Measurements from ENCODE around the gene EDNRA.
A peak's percentile ranks its signal among the peaks of the same experiment; 100 is the strongest.

EDNRA gene

DNA sequence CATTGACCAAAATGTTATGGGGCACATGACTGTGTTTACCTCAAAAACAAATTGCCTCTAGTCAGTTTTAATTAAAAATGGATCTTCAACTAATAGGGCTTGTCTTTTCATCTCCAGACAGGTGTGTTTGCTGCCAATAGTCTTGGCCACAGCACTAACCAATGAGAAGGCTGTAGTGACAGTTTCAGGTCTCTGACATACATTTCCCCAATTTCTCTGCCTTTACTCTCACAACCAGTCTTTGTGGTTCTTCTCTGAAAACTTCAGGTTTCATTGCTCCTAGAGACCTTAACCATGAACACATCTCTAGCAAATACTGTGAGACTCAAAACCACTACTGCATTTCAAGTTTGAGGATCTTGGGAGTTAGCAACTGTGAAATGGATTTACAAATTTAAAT is 3.5 kb upstream of the EDNRA start:
- Histone ChIP-seq H3K27ac (no peak overlapping the region), H3K4me1 (ENCODE audit: low read depth, poor library complexity, severe bottlenecking) (peaks cover 25% of the 10 kb centered on the region), H3K9ac (no peak overlapping the region), H3K27me3 (ENCODE audit: insufficient read depth, low read depth) (no peaks in the 10 kb centered on the region), H3K36me3 (ENCODE audit: insufficient read depth) (no peaks in the 10 kb centered on the region), H2AFZ (ENCODE audit: low read depth) (no peak overlapping the region), H3K4me2 (peak overlapping the region; percentile 30), H4K20me1 (ENCODE audit: insufficient read depth) (no peaks in the 10 kb centered on the region), H3K4me3 (IDR thresholded peaks at IDR 0.05; ENCODE audit: insufficient read depth, low read depth, low read length) (no peak overlapping the region), H3K79me2 (ENCODE audit: insufficient read depth, low read depth) (no peaks in the 10 kb centered on the region)
- TF ChIP-seq, protein P1, sequence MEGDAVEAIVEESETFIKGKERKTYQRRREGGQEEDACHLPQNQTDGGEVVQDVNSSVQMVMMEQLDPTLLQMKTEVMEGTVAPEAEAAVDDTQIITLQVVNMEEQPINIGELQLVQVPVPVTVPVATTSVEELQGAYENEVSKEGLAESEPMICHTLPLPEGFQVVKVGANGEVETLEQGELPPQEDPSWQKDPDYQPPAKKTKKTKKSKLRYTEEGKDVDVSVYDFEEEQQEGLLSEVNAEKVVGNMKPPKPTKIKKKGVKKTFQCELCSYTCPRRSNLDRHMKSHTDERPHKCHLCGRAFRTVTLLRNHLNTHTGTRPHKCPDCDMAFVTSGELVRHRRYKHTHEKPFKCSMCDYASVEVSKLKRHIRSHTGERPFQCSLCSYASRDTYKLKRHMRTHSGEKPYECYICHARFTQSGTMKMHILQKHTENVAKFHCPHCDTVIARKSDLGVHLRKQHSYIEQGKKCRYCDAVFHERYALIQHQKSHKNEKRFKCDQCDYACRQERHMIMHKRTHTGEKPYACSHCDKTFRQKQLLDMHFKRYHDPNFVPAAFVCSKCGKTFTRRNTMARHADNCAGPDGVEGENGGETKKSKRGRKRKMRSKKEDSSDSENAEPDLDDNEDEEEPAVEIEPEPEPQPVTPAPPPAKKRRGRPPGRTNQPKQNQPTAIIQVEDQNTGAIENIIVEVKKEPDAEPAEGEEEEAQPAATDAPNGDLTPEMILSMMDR (conservative IDR thresholded peaks at IDR 0.05; ENCODE audit: low read depth, low read length) = no peak

DNA sequence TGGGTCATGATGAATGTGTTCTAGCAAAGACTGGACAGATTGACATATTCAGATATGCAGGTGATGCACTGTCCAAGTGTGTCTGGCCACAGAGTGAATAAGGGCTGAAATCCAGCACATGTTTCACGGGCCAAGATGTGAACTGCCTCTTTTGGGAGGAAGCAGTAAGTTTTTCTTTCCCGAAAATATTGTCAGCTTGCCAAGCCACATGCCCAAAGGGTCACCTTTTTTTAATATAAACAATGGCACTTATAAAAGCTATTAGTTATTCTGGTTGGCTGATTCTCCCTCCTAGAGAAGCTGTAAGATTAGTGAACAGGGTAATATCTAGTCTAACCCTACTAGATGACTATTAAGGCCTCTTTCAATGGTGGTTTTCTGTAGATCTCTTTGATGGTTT is 1.5 kb upstream of the EDNRA start:
- TF ChIP-seq, protein P1 (conservative IDR thresholded peaks at IDR 0.05; ENCODE audit: low read depth, low read length) = no peak
- H3K4me1 ChIP-seq (ENCODE audit: low read depth, poor library complexity, severe bottlenecking) = peaks cover 25% of the 10 kb centered on the region
- no peak overlapping the region for H3K4me2 ChIP-seq

DNA sequence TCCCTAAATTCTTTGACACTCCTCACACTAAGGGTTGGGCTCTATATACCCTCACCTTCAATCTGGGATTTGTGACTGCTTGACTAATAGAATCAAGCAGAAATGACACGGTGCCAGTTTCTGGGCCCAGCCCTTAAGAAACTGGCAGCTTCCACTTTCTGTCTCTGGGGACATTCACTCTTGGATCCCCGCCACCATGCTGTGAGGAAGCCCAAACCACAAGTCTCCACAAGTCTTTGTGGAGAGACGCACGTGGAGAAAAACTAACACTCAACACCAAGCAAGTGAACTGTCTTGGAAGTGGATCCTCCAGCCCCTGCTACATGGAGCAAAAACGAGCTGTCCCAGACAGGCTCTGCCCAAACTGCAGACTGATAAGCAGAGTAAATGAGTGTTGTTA is 1.1 kb upstream of the EDNRA start:
- no peak overlapping the region for H3K4me3 ChIP-seq (IDR thresholded peaks at IDR 0.05; ENCODE audit: insufficient read depth, low read depth, low read length)
- no peak overlapping the region for H3K4me2 ChIP-seq
- H3K9ac ChIP-seq = no peak overlapping the region
- TF ChIP-seq, protein P1 (conservative IDR thresholded peaks at IDR 0.05; ENCODE audit: low read depth, low read length) = no peak
- peaks cover 25% of the 10 kb centered on the region for H3K4me1 ChIP-seq (ENCODE audit: low read depth, poor library complexity, severe bottlenecking)
- H3K79me2 ChIP-seq (ENCODE audit: insufficient read depth, low read depth) = no peaks in the 10 kb centered on the region
- H3K36me3 ChIP-seq (ENCODE audit: insufficient read depth) = no peaks in the 10 kb centered on the region
- no peak overlapping the region for H2AFZ ChIP-seq (ENCODE audit: low read depth)
- H3K27ac ChIP-seq = no peak overlapping the region
- no peaks in the 10 kb centered on the region for H3K27me3 ChIP-seq (ENCODE audit: insufficient read depth, low read depth)
- H4K20me1 ChIP-seq (ENCODE audit: insufficient read depth) = no peaks in the 10 kb centered on the region

More for the DNA sequence above, 1.5 kb upstream of the EDNRA start:
- H2AFZ ChIP-seq (ENCODE audit: low read depth) = no peak overlapping the region
- no peaks in the 10 kb centered on the region for H3K79me2 ChIP-seq (ENCODE audit: insufficient read depth, low read depth)
- H3K27me3 ChIP-seq (ENCODE audit: insufficient read depth, low read depth) = no peaks in the 10 kb centered on the region
- no peaks in the 10 kb centered on the region for H4K20me1 ChIP-seq (ENCODE audit: insufficient read depth)
- H3K36me3 ChIP-seq (ENCODE audit: insufficient read depth) = no peaks in the 10 kb centered on the region
- no peak overlapping the region for H3K27ac ChIP-seq
- no peak overlapping the region for H3K9ac ChIP-seq
- no peak overlapping the region for H3K4me3 ChIP-seq (IDR thresholded peaks at IDR 0.05; ENCODE audit: insufficient read depth, low read depth, low read length)

DNA sequence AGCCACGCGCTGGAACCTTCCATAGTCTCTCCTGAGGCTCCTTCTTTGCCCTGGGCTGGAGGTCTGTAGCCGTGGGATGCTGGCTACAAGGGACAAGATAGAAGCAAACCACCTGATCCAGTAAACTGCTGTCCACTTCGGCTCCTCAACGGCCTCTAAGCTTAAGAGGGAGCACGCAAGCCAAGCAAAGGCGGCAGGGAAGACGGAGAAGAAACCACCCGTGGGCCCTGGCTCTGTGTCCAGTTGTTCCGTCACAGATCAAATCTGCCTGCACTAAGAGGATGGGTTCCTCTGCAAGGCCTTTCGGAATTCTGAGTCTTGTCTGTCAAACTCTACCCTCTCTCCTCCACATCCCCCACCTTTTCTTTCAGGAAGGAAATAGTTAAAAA is 401 bp upstream of the EDNRA start:
- no peaks in the 10 kb centered on the region for H3K27me3 ChIP-seq (ENCODE audit: insufficient read depth, low read depth)
- no peaks in the 10 kb centered on the region for H4K20me1 ChIP-seq (ENCODE audit: insufficient read depth)
- no peak overlapping the region for H2AFZ ChIP-seq (ENCODE audit: low read depth)
- H3K27ac ChIP-seq = no peak overlapping the region
- H3K36me3 ChIP-seq (ENCODE audit: insufficient read depth) = no peaks in the 10 kb centered on the region
- no peak overlapping the region for H3K4me2 ChIP-seq
- H3K79me2 ChIP-seq (ENCODE audit: insufficient read depth, low read depth) = no peaks in the 10 kb centered on the region
- H3K4me3 ChIP-seq (IDR thresholded peaks at IDR 0.05; ENCODE audit: insufficient read depth, low read depth, low read length) = no peak overlapping the region
- TF ChIP-seq, protein P1 (conservative IDR thresholded peaks at IDR 0.05; ENCODE audit: low read depth, low read length) = no peak
- peaks cover 25% of the 10 kb centered on the region for H3K4me1 ChIP-seq (ENCODE audit: low read depth, poor library complexity, severe bottlenecking)
- no peak overlapping the region for H3K9ac ChIP-seq

All from KMS-11 (cell line).